ENCODE measurements around the gene SMTN. TPM values are rescaled to one million over a fixed set of nuclear protein-coding genes. Genes with fewer than 3 reads are reported as not detected.
A peak's percentile ranks its signal among the peaks of the same experiment; 100 is the strongest.
"Not testable (repeated sequence)": the region's sequence is repeated elsewhere in the genome, so short reads cannot be mapped to it uniquely, and the experiment has no call there.

Gene SMTN
- total RNA-seq, 1 donor from 2014 or later: 736 TPM

DNA sequence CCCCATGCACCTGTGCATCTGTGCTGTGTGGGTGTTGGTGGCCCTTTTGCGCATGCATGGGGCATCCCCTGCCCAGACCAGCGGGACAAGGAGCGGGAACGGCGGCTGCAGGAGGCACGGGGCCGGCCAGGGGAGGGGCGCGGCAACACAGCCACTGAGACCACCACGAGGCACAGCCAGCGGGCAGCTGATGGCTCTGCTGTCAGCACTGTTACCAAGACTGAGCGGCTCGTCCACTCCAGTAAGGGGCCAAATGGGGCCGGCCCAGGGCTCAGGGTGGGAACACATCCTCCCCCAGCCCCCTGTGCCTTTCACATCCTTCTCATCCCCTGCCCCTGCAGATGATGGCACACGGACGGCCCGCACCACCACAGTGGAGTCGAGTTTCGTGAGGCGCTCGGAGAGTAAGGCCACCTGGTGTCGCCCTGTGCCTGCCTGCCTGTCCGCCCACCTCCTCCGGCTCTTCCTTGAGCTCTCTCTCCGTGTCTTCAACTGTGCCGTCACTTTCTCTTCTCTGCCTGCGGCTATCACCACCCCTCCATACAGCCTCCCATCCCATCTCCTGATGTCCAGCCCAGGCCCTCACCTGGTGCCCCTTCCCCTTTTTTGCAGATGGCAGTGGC lies 15.7 kb downstream of the SMTN start:
- no peaks in the 10 kb centered on the region for H3K9me3 Mint-ChIP-seq (ENCODE audit: unreplicated experiment)
- peak overlapping the region; percentile 62 for H3K4me3 Mint-ChIP-seq (ENCODE audit: unreplicated experiment)
- peaks cover 47% of the 10 kb centered on the region for H3K36me3 Mint-ChIP-seq (ENCODE audit: low read depth, unreplicated experiment)
- H3K27me3 Mint-ChIP-seq (ENCODE audit: unreplicated experiment): peaks cover 14% of the 10 kb centered on the region
- DNase-seq (ENCODE audit: low spot score): no peak
- no peak overlapping the region for H3K27ac Mint-ChIP-seq (ENCODE audit: unreplicated experiment)
- TF ChIP-seq, protein P1, sequence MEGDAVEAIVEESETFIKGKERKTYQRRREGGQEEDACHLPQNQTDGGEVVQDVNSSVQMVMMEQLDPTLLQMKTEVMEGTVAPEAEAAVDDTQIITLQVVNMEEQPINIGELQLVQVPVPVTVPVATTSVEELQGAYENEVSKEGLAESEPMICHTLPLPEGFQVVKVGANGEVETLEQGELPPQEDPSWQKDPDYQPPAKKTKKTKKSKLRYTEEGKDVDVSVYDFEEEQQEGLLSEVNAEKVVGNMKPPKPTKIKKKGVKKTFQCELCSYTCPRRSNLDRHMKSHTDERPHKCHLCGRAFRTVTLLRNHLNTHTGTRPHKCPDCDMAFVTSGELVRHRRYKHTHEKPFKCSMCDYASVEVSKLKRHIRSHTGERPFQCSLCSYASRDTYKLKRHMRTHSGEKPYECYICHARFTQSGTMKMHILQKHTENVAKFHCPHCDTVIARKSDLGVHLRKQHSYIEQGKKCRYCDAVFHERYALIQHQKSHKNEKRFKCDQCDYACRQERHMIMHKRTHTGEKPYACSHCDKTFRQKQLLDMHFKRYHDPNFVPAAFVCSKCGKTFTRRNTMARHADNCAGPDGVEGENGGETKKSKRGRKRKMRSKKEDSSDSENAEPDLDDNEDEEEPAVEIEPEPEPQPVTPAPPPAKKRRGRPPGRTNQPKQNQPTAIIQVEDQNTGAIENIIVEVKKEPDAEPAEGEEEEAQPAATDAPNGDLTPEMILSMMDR (IDR thresholded peaks at IDR 0.05; ENCODE audit: unreplicated experiment): no peak
- peaks cover 28% of the 10 kb centered on the region for H3K4me1 Mint-ChIP-seq (ENCODE audit: unreplicated experiment)

DNA sequence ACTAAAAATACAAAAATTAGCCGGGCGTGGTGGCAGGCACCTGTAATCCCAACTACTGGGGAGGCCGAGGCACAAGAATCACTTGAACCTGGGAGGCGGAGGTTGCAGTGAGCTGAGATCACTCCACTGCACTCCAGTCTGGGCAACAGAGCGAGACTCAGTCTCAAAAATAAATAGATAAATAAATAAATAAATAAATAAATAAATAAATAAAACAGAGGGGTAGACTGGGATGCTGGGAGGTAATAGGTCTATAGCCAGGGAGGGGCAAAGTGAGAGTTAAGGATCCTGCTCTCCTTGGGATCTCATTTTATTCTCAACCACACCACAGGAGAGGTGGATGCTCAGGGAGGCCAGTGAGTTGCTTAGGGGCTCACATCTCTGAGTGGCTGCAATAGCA lies 16.4 kb downstream of the SMTN start:
- not testable (repeated sequence) for H3K27ac Mint-ChIP-seq (ENCODE audit: unreplicated experiment); DNase-seq (ENCODE audit: low spot score); H3K9me3 Mint-ChIP-seq (ENCODE audit: unreplicated experiment); H3K4me3 Mint-ChIP-seq (ENCODE audit: unreplicated experiment)
- peaks cover 47% of the 10 kb centered on the region for H3K36me3 Mint-ChIP-seq (ENCODE audit: low read depth, unreplicated experiment)
- peaks cover 31% of the 10 kb centered on the region for H3K4me1 Mint-ChIP-seq (ENCODE audit: unreplicated experiment)
- H3K27me3 Mint-ChIP-seq (ENCODE audit: unreplicated experiment): peaks cover 11% of the 10 kb centered on the region

DNA sequence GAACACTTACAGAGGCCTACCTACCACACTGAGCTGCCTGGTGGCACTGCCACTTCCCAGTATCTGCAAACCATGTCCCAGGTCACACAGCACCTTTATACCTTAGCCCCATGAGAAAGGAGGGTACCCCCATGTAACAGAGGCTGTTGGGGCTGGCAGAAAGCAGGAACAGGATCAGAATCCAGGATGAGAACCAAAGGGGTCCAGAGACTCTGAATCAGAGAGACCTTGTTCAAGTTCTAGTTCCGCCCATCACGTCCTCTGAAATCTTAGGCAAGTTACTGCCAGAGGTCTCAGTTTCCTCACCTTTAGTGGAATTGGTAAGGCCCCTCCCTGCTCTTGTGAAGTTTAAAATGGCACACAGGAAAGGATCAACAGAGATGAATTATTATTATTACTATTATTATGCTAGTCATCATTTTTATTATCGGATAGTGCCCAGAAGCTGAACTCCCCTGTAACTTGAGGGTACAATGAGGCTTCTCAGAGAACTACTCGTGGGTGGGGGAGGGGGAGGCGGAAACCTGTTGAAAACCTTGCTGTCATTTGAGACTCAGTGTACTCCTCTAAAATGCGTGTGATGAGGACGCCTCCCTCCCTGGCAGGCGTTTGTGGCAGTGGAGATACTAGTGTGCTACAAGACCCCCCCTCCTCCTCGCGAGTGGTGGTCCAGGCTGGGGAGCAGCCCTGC lies 17.0 kb downstream of the SMTN start:
- peaks cover 37% of the 10 kb centered on the region for H3K4me1 Mint-ChIP-seq (ENCODE audit: unreplicated experiment)
- no peaks in the 10 kb centered on the region for H3K9me3 Mint-ChIP-seq (ENCODE audit: unreplicated experiment)
- H3K27ac Mint-ChIP-seq (ENCODE audit: unreplicated experiment): no peak overlapping the region
- peaks cover 14% of the 10 kb centered on the region for H3K27me3 Mint-ChIP-seq (ENCODE audit: unreplicated experiment)
- peaks cover 52% of the 10 kb centered on the region for H3K36me3 Mint-ChIP-seq (ENCODE audit: low read depth, unreplicated experiment)
- H3K4me3 Mint-ChIP-seq (ENCODE audit: unreplicated experiment): peak overlapping the region; percentile 15
- no peak for DNase-seq (ENCODE audit: low spot score)
- TF ChIP-seq, protein P1 (IDR thresholded peaks at IDR 0.05; ENCODE audit: unreplicated experiment): no peak

DNA sequence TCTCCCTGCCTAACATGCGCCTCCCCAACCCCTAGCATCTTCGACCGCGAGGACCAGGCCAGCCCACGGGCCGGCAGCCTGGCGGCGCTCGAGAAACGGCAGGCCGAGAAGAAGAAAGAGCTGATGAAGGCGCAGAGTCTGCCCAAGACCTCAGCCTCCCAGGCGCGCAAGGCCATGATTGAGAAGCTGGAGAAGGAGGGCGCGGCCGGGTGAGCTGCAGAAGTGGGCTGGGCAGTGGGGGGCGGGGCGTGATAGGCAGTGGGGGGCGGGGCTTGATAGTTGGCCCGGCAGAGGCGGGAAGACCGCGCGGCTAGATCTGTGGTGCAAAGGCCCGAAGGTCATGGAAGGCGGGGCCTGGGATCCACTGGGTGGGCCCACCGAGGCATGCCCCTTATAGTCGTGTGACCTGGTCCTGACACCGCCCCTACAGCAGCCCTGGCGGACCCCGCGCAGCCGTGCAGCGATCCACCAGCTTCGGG lies 17.6 kb downstream of the SMTN start:
- Mint-ChIP-seq H3K27ac (ENCODE audit: unreplicated experiment) (no peak overlapping the region), H3K4me1 (ENCODE audit: unreplicated experiment) (peaks cover 42% of the 10 kb centered on the region), H3K36me3 (ENCODE audit: low read depth, unreplicated experiment) (peaks cover 55% of the 10 kb centered on the region), H3K4me3 (ENCODE audit: unreplicated experiment) (no peak overlapping the region), H3K9me3 (ENCODE audit: unreplicated experiment) (no peaks in the 10 kb centered on the region), H3K27me3 (ENCODE audit: unreplicated experiment) (peaks cover 18% of the 10 kb centered on the region)
- DNase-seq (ENCODE audit: low spot score): no peak
- TF ChIP-seq, protein P1 (IDR thresholded peaks at IDR 0.05; ENCODE audit: unreplicated experiment): no peak

DNA sequence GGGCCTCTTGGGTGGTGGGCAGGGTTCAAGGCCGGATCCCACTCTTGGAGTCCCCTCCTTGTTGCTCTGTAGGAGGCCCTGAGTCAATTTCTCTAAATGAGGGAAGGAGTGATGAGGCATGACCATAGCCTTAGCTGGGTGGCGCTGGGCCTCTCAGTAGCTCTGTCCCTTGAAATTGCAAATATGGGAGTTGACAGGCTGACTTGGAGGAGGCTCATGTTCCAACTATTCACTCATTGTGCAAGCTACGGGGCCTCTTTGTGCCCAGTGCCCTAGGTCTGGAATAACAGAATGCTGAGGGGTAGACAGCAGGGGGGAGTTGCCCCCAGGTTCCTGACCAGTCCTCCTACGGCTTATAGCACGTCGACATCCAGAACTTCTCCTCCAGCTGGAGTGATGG lies 18.3 kb downstream of the SMTN start:
- H3K4me1 Mint-ChIP-seq (ENCODE audit: unreplicated experiment): peaks cover 42% of the 10 kb centered on the region
- H3K27ac Mint-ChIP-seq (ENCODE audit: unreplicated experiment): no peak overlapping the region
- TF ChIP-seq, protein P1 (IDR thresholded peaks at IDR 0.05; ENCODE audit: unreplicated experiment): no peak
- peaks cover 20% of the 10 kb centered on the region for H3K27me3 Mint-ChIP-seq (ENCODE audit: unreplicated experiment)
- peaks cover 57% of the 10 kb centered on the region for H3K36me3 Mint-ChIP-seq (ENCODE audit: low read depth, unreplicated experiment)
- no peak for DNase-seq (ENCODE audit: low spot score)
- no peaks in the 10 kb centered on the region for H3K9me3 Mint-ChIP-seq (ENCODE audit: unreplicated experiment)
- H3K4me3 Mint-ChIP-seq (ENCODE audit: unreplicated experiment): no peak overlapping the region
